Transverse colon (tissue), 4 donors: ENCODE results near the gene CLCA2. TPM values are rescaled to one million over a fixed set of nuclear protein-coding genes. Genes with fewer than 3 reads are reported as not detected.

Source experiments
- DNase-seq: peaks from one replicate; pipeline ENCODE4 v3.0.0-alpha.2; 2019
- H3K27ac ChIP-seq, 4 donors: fragments of 200-600 bp; sonication (generic); 2 replicates each; pipeline ENCODE4 v1.5.1; 2016 to 2018; ENCODE audit warnings: inconsistent platforms in 4 of 4
- H3K27me3 ChIP-seq: fragments of 200-600 bp; sonication (generic); 2 replicates; pipeline ENCODE4 v1.5.1; 2017; ENCODE audit warnings: inconsistent platforms
- H3K36me3 ChIP-seq, 4 donors: fragments of 200-600 bp; sonication (generic); 2 replicates each; pipeline ENCODE4 v1.5.1; 2017 to 2019; ENCODE audit warnings: inconsistent platforms in 4 of 4
- H3K4me1 ChIP-seq, 4 donors: fragments of 200-600 bp; sonication (generic); 2 replicates each; pipeline ENCODE4 v1.5.1; 2017 to 2020; ENCODE audit warnings: inconsistent platforms in 4 of 4
- H3K4me3 ChIP-seq, 4 donors: fragments of 200-600 bp; sonication (generic); 1 replicate in 1 of 4; 2 replicates in 3 of 4; pipeline versions ENCODE4 v1.5.1 to v1.6.1; 2017 to 2019; ENCODE audit warnings: inconsistent platforms in 4 of 4
- H3K9me3 ChIP-seq, 2 donors: fragments of 200-600 bp; sonication (generic); 2 replicates each; pipeline ENCODE4 v1.5.1; 2017 to 2019; ENCODE audit warnings: inconsistent platforms in 2 of 2
- CTCF ChIP-seq, 5 experiments: fragments of 200-600 bp in 3 of 5; fragments of 450-650 bp in 2 of 5; sonication (generic) in 3 of 5; IDR thresholded peaks; 1 replicate in 2 of 5; 2 replicates in 3 of 5; pipeline ENCODE4 v1.5.1; 2016 to 2017; ENCODE audit warnings: antibody characterized with exemption in 5 of 5, inconsistent platforms in 3 of 5, mild to moderate bottlenecking in 2 of 5, moderate library complexity in 1 of 5
- EP300 ChIP-seq: sonication (generic); formaldehyde crosslinking; IDR thresholded peaks from one replicate; pipeline ENCODE4 v1.6.1; 2017; ENCODE audit warnings: antibody characterized with exemption, low read depth
- POLR2A ChIP-seq: fragments of 450-650 bp; IDR thresholded peaks from one replicate; pipeline ENCODE4 v1.6.1; 2016; ENCODE audit warnings: antibody characterized with exemption, mild to moderate bottlenecking, moderate library complexity
- POLR2AphosphoS5 ChIP-seq, 3 donors: sonication (generic); formaldehyde crosslinking; IDR thresholded peaks; one replicate each; pipeline ENCODE4 v1.6.1; 2016; ENCODE audit warnings: antibody characterized with exemption in 3 of 3
- WGBS, 2 donors: methylation state at CpG; one replicate each; pipeline ENCODE4 v1.1.5; 2018; ENCODE audit warnings: low coverage in 1 of 2; 5-methylcytosine and 5-hydroxymethylcytosine counted together
- in situ Hi-C, 4 donors: fragments of 200-750 bp; cut with MboI; loops; one replicate each; pipeline versions ENCODE4 v1.15.0 to v1.15.1; 2017; ENCODE audit warnings: low sequenced_read_pairs in 3 of 4, low pct_ligation_motif_present in 1 of 4, low pct_unique_long_range_greater_than_20kb in 1 of 4
- intact Hi-C: fragments of 100-400 bp; cut with DNase I; formaldehyde crosslinking; loops from one replicate; pipeline ENCODE4 v1.15.1; 2023; ENCODE audit warnings: low total_unique reads
- total RNA-seq, 4 donors: library from RNA; depleted of rRNA; stranded (reverse); fragments of >200 nt; gene quantifications; one replicate each; pipeline ENCODE4 v1.1.0, GENCODE V29; 2016

The CLCA2 gene
- total RNA-seq, 4 donors from 2014 or later, result 1.1 to 1.7 TPM; not detected in 2

- no peak for DNase-seq
- H3K4me3 ChIP-seq, result no peak overlapping the region
- peaks cover 0 to 14% (median 3%) of the 10 kb centered on the region in 4 donors for H3K4me1 ChIP-seq
- 81 to 100% methylated on average over 1 to 3 of the region's 3 CpGs for WGBS, 2 donors
- TF ChIP-seq CTCF (IDR thresholded peaks at IDR 0.05) (no peak), EP300 (no peak), POLR2AphosphoS5 (IDR thresholded peaks at IDR 0.05) (no peak), POLR2A (no peak)
- H3K27ac ChIP-seq, result peak overlapping the region in 3 of 4 donors; percentile 18 to 48 (median 38)
- no peaks in the 10 kb centered on the region for H3K9me3 ChIP-seq
- no peaks in the 10 kb centered on the region for H3K27me3 ChIP-seq
- no peaks in the 10 kb centered on the region for H3K36me3 ChIP-seq
- in situ Hi-C loops, result loop anchor here in 1 of 4 donors (25.0 kb wide), 1 partner anchor 226 kb away; no protein-coding TSS in a partner anchor
- intact Hi-C loops, result loop anchor here (10.0 kb wide), 1 partner anchor 63 kb away; no protein-coding TSS in a partner anchor
Observed at GRCh38 chr1:86461482-86461881, 37.5 kb downstream of the CLCA2 start.

- Histone ChIP-seq H3K9me3 (no peaks in the 10 kb centered on the region), H3K27me3 (no peaks in the 10 kb centered on the region), H3K4me1 (peaks cover 0 to 21% (median 3%) of the 10 kb centered on the region in 4 donors), H3K4me3 (no peak overlapping the region), H3K36me3 (no peaks in the 10 kb centered on the region), H3K27ac (no peak overlapping the region)
- WGBS, 2 donors, result 67 to 72% methylated on average over 1 of the region's 1 CpG
- intact Hi-C loops (loop anchor here (10.0 kb wide), 1 partner anchor 60 kb away; no protein-coding TSS in a partner anchor), in situ Hi-C loops (loop anchor here in 1 of 4 donors (25.0 kb wide), 1 partner anchor 222 kb away; no protein-coding TSS in a partner anchor)
- DNase-seq, result no peak
- TF ChIP-seq POLR2AphosphoS5 (IDR thresholded peaks at IDR 0.05) (no peak), CTCF (IDR thresholded peaks at IDR 0.05) (no peak)
Observed at GRCh38 chr1:86464819-86465218, 40.8 kb downstream of the CLCA2 start.

- H3K4me1 ChIP-seq, result peaks cover 0 to 11% (median 2%) of the 10 kb centered on the region in 4 donors
- no peak for TF ChIP-seq EP300
- no peak for TF ChIP-seq POLR2A
- no peak for TF ChIP-seq CTCF (IDR thresholded peaks at IDR 0.05)
- no peak for TF ChIP-seq POLR2AphosphoS5 (IDR thresholded peaks at IDR 0.05)
- no peaks in the 10 kb centered on the region for H3K27me3 ChIP-seq
- no peaks in the 10 kb centered on the region for H3K9me3 ChIP-seq
- no peak overlapping the region for H3K4me3 ChIP-seq
- WGBS, 2 donors, result 80% methylated on average over 2 of the region's 2 CpGs; no CpG with 5 or more reads in 1 of the 2 donors
- in situ Hi-C loops, result loop anchor here in 1 of 4 donors (25.0 kb wide), 1 partner anchor 221 kb away; no protein-coding TSS in a partner anchor
- H3K36me3 ChIP-seq, result no peaks in the 10 kb centered on the region
- intact Hi-C loops, result loop anchor here (10.0 kb wide), 1 partner anchor 59 kb away; no protein-coding TSS in a partner anchor
- no peak for DNase-seq
- H3K27ac ChIP-seq, result no peak overlapping the region
Observed at GRCh38 chr1:86466109-86466844, 42.3 kb downstream of the CLCA2 start.

GRCh38 chr1:86466986-86467385 lies 43.0 kb downstream of the CLCA2 start:
- H3K4me3 ChIP-seq, result no peak overlapping the region
- WGBS, 2 donors, result 64 to 80% methylated on average over 1 to 4 of the region's 4 CpGs
- H3K27me3 ChIP-seq, result no peaks in the 10 kb centered on the region
- in situ Hi-C loops, result loop anchor here in 1 of 4 donors (25.0 kb wide), 1 partner anchor 220 kb away; no protein-coding TSS in a partner anchor
- DNase-seq, result no peak
- H3K9me3 ChIP-seq, result no peaks in the 10 kb centered on the region
- peaks cover 0 to 7% (median 0%) of the 10 kb centered on the region in 4 donors for H3K4me1 ChIP-seq
- intact Hi-C loops, result loop anchor here (10.0 kb wide), 1 partner anchor 58 kb away; no protein-coding TSS in a partner anchor
- H3K27ac ChIP-seq, result no peak overlapping the region
- TF ChIP-seq CTCF (IDR thresholded peaks at IDR 0.05) (no peak), POLR2AphosphoS5 (IDR thresholded peaks at IDR 0.05) (no peak), POLR2A (no peak), EP300 (no peak)
- H3K36me3 ChIP-seq, result no peaks in the 10 kb centered on the region
